CD4-positive, alpha-beta T cell (primary cell): ENCODE results near the gene TMED7. TPM values are rescaled to one million over a fixed set of nuclear protein-coding genes. Genes with fewer than 3 reads are reported as not detected.

ENCODE experiments used
- ATAC-seq: fragments of 200-7000 bp; cut with Tn5 transposase; one replicate; pipeline ENCODE4 v1.10.0; 2022; ENCODE audit warnings: mild to moderate bottlenecking; ENCODE audit not compliant: poor library complexity
- CTCF ChIA-PET: fragments of 350-600 bp; sonication (Branson Sonifier 250); formaldehyde crosslinking; loops from one replicate; lab custom pipeline; 2021; ENCODE audit warnings: antibody characterized with exemption, inconsistent platforms; lab: Charles Lee
- POLR2A ChIA-PET: fragments of 350-600 bp; sonication (Branson Sonifier 250); formaldehyde crosslinking; loops from one replicate; lab custom pipeline; 2021; ENCODE audit warnings: antibody characterized with exemption, inconsistent platforms; lab: Charles Lee
- DNase-seq, 14 experiments: peaks; one replicate each; pipeline ENCODE4 v3.0.0-alpha.2; 2013 to 2020; ENCODE audit warnings: mixed read lengths in 2 of 14
- H3K27ac ChIP-seq, 2 donors: one replicate each; pipeline versions ENCODE4 v1.5.1 to v1.7.0; 2013; ENCODE audit warnings: low read length in 2 of 2, low read depth in 1 of 2, mild to moderate bottlenecking in 1 of 2
- H3K27me3 ChIP-seq, 2 experiments: 1 replicate in 1 of 2; 2 replicates in 1 of 2; pipeline versions ENCODE4 v1.6.1 to v1.7.0; 2013; ENCODE audit warnings: low read length in 2 of 2, control low read depth in 1 of 2, mild to moderate bottlenecking in 1 of 2, moderate library complexity in 1 of 2; ENCODE audit not compliant: insufficient read depth in 2 of 2, control insufficient read depth in 1 of 2
- H3K36me3 ChIP-seq: one replicate; pipeline ENCODE4 v1.6.1; 2013; ENCODE audit warnings: low read length, control low read depth; ENCODE audit not compliant: insufficient read depth
- H3K4me1 ChIP-seq: one replicate; pipeline ENCODE4 v1.6.1; 2013; ENCODE audit warnings: low read length, control low read depth; ENCODE audit not compliant: insufficient read depth
- H3K4me3 ChIP-seq: one replicate; pipeline ENCODE4 v1.5.1; 2013; ENCODE audit warnings: mild to moderate bottlenecking, low read length, moderate library complexity
- H3K9me3 ChIP-seq, 2 experiments: 1 replicate in 1 of 2; 2 replicates in 1 of 2; pipeline versions ENCODE4 v1.6.1 to v1.7.0; 2013; ENCODE audit warnings: low read length in 2 of 2, mild to moderate bottlenecking in 2 of 2, control low read depth in 1 of 2, moderate library complexity in 1 of 2; ENCODE audit not compliant: control insufficient read depth in 1 of 2, insufficient read depth in 1 of 2
- H3K27ac Mint-ChIP-seq: one replicate; pipeline ENCODE4 v1.8.0; 2020; ENCODE audit warnings: mixed read lengths
- H3K27me3 Mint-ChIP-seq: one replicate; pipeline ENCODE4 v1.8.0; 2021; ENCODE audit warnings: mixed read lengths
- H3K36me3 Mint-ChIP-seq: one replicate; pipeline ENCODE4 v1.8.0; 2021; ENCODE audit warnings: low read depth, mixed read lengths
- H3K4me1 Mint-ChIP-seq: one replicate; pipeline ENCODE4 v1.8.0; 2021; ENCODE audit warnings: low read depth, mixed read lengths
- H3K4me3 Mint-ChIP-seq: one replicate; pipeline ENCODE4 v1.8.0; 2020; ENCODE audit warnings: mild to moderate bottlenecking, mixed read lengths
- H3K9me3 Mint-ChIP-seq: one replicate; pipeline ENCODE4 v1.8.0; 2020; ENCODE audit warnings: mixed read lengths
- intact Hi-C, 2 experiments: fragments of 100-400 bp; cut with DNase I in 1 of 2; cut with micrococcal nuclease in 1 of 2; formaldehyde crosslinking; loops; one replicate each; pipeline versions ENCODE4 v1.15.1 to v1.9.0; 2023 to 2025; cut with DNase I, micrococcal nuclease
- total RNA-seq, 174 experiments: library from RNA in 2 of 174; stranded (reverse) in 2 of 174; gene quantifications; one replicate each; pipeline ENCODE4 v1.2.3 and lab custom pipeline; 2021 to 2026
- TF ChIP-seq, protein P1 (sequence below): fragments of 200-600 bp; IDR thresholded peaks from one replicate; pipeline ENCODE4 v1.8.0; 2022; ENCODE audit warnings: antibody characterized with exemption, mild to moderate bottlenecking

Gene TMED7
- total RNA-seq, 2 experiments from 2014 or later = 50.4 to 56.7 TPM

DNA sequence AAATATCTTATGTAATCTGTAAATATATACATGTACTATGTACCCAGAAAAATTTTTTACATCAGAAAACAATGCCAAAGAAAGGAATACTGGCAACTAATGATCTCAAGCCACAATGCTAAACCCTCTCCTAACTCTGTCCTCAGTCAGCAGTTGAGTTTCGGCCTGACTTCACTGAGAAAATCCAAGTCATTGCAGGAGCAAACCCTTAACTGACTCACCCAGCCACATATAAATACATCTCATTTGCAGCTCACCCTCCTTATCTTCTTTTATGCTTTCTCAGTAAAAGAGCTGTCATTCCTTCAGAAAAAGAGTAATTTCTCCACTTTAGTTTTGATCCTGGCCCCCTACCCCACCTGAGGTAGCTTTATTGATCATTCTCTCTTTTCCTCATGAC lies 46.1 kb upstream of the TMED7 start:
- Mint-ChIP-seq H3K27me3 (peaks cover 20% of the 10 kb centered on the region), H3K27ac (no peak overlapping the region), H3K9me3 (peaks cover 4% of the 10 kb centered on the region), H3K4me3 (no peak overlapping the region), H3K36me3 (no peaks in the 10 kb centered on the region), H3K4me1 (no peaks in the 10 kb centered on the region)
- DNase-seq (no peak), ATAC-seq (no peak)
- H3K9me3 ChIP-seq = peaks cover 4 to 6% of the 10 kb centered on the region in 2 experiments
- peaks cover 7 to 8% of the 10 kb centered on the region in 2 experiments for H3K27me3 ChIP-seq
- no peaks in the 10 kb centered on the region for H3K4me1 ChIP-seq
- POLR2A ChIA-PET = no interaction called here
- H3K4me3 ChIP-seq = no peak overlapping the region
- intact Hi-C loops = no loop called here
- CTCF ChIA-PET = no interaction called here
- no peak overlapping the region for H3K27ac ChIP-seq
- TF ChIP-seq, protein P1, sequence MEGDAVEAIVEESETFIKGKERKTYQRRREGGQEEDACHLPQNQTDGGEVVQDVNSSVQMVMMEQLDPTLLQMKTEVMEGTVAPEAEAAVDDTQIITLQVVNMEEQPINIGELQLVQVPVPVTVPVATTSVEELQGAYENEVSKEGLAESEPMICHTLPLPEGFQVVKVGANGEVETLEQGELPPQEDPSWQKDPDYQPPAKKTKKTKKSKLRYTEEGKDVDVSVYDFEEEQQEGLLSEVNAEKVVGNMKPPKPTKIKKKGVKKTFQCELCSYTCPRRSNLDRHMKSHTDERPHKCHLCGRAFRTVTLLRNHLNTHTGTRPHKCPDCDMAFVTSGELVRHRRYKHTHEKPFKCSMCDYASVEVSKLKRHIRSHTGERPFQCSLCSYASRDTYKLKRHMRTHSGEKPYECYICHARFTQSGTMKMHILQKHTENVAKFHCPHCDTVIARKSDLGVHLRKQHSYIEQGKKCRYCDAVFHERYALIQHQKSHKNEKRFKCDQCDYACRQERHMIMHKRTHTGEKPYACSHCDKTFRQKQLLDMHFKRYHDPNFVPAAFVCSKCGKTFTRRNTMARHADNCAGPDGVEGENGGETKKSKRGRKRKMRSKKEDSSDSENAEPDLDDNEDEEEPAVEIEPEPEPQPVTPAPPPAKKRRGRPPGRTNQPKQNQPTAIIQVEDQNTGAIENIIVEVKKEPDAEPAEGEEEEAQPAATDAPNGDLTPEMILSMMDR = no peak
- H3K36me3 ChIP-seq = no peaks in the 10 kb centered on the region

DNA sequence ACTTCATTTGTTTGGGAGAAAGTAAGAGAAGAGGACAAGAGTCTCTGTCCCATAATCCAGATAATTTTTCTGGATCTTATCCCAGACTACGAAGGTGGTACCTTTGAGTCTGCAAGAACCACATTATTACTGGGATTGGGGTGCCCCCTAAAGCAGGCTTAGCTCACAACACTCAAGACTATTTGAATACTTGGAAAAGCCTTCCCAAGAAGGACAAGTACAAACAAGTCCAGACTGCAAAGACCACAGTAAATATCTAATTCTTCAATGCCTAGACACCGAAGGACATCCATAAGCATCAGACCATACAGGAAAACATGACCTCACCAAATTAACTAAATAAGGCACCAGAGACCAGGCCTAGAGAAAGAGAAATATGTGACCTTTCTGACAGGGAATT lies 40.2 kb upstream of the TMED7 start:
- intact Hi-C loops = no loop called here
- Histone ChIP-seq H3K4me1 (no peaks in the 10 kb centered on the region), H3K27me3 (peaks cover 10% of the 10 kb centered on the region in 2 experiments), H3K36me3 (no peaks in the 10 kb centered on the region), H3K9me3 (peaks cover 6 to 17% of the 10 kb centered on the region in 2 experiments), H3K4me3 (no peak overlapping the region), H3K27ac (no peak overlapping the region)
- no peak overlapping the region for H3K27ac Mint-ChIP-seq
- DNase-seq (no peak), ATAC-seq (no peak)
- ChIA-PET CTCF (no interaction called here), POLR2A (no interaction called here)
- TF ChIP-seq, protein P1 = no peak
- no peak overlapping the region for H3K4me3 Mint-ChIP-seq
- H3K27me3 Mint-ChIP-seq = peaks cover 57% of the 10 kb centered on the region
- H3K4me1 Mint-ChIP-seq = no peaks in the 10 kb centered on the region
- H3K9me3 Mint-ChIP-seq = peaks cover 7% of the 10 kb centered on the region
- no peaks in the 10 kb centered on the region for H3K36me3 Mint-ChIP-seq

DNA sequence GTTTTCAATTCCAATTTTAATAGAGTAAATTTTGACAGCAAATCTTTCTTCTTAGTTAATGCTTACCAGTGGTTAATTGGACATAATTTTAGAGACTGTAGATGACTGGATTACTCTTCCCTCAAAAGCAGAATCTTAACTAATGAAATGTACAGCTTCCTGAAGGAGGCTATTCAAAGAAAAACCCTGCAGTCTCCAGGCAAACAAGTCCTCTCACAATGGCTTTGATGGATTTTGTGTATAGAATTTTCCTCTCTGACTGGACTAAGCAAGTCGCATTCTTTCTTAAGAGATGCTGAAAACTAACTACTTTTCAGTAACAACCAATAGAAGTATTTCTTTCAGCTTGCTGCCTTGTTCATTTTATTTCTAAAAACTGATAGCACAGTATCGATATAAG lies 35.7 kb upstream of the TMED7 start:
- peaks cover 3% of the 10 kb centered on the region for H3K9me3 Mint-ChIP-seq
- H3K27me3 Mint-ChIP-seq = peaks cover 63% of the 10 kb centered on the region
- H3K36me3 ChIP-seq = no peaks in the 10 kb centered on the region
- ATAC-seq (no peak), DNase-seq (no peak)
- POLR2A ChIA-PET = no interaction called here
- H3K4me1 Mint-ChIP-seq = no peaks in the 10 kb centered on the region
- H3K9me3 ChIP-seq = peaks cover 0 to 11% of the 10 kb centered on the region in 2 experiments
- no peak overlapping the region for H3K4me3 ChIP-seq
- H3K4me3 Mint-ChIP-seq = no peak overlapping the region
- H3K27ac ChIP-seq = no peak overlapping the region
- H3K27me3 ChIP-seq = peaks cover 10 to 13% of the 10 kb centered on the region in 2 experiments
- TF ChIP-seq, protein P1 = no peak
- CTCF ChIA-PET = no interaction called here
- H3K27ac Mint-ChIP-seq = no peak overlapping the region
- H3K4me1 ChIP-seq = no peaks in the 10 kb centered on the region
- intact Hi-C loops = no loop called here
- H3K36me3 Mint-ChIP-seq = no peaks in the 10 kb centered on the region
